Stomach smooth muscle (tissue), 2 donors: ENCODE data around the gene GDPD3.
"Not testable (repeated sequence)": the region's sequence is repeated elsewhere in the genome, so short reads cannot be mapped to it uniquely, and the experiment has no call there.

Source experiments
- H3K27ac ChIP-seq: one replicate; pipeline ENCODE4 v1.7.0; 2013; ENCODE audit warnings: mild to moderate bottlenecking, low read length, inconsistent platforms
- H3K27me3 ChIP-seq, 2 donors: one replicate each; pipeline ENCODE4 v1.7.0; 2013; ENCODE audit warnings: low read length in 2 of 2; ENCODE audit not compliant: insufficient read depth in 2 of 2, control insufficient read depth in 1 of 2
- H3K36me3 ChIP-seq, 2 donors: one replicate each; pipeline ENCODE4 v1.7.0; 2013; ENCODE audit warnings: low read length in 2 of 2; ENCODE audit not compliant: control insufficient read depth in 2 of 2, insufficient read depth in 2 of 2
- H3K4me1 ChIP-seq: one replicate; pipeline ENCODE4 v1.7.0; 2013; ENCODE audit warnings: low read length; ENCODE audit not compliant: control insufficient read depth, insufficient read depth
- H3K4me3 ChIP-seq, 2 donors: one replicate each; pipeline ENCODE4 v1.7.0; 2013; ENCODE audit warnings: low read length in 2 of 2
- H3K9ac ChIP-seq, 2 donors: one replicate each; pipeline ENCODE4 v1.7.0; 2013; ENCODE audit warnings: low read length in 2 of 2, mild to moderate bottlenecking in 1 of 2
- H3K9me3 ChIP-seq, 2 donors: one replicate each; pipeline ENCODE4 v1.7.0; 2013; ENCODE audit warnings: low read length in 2 of 2; ENCODE audit not compliant: control insufficient read depth in 2 of 2
- donor health status: healthy.
- donor health status: Pancreatic carcinoma.

Gene GDPD3

GRCh38 chr16:30124985-30125379 is 11.6 kb upstream of the GDPD3 start:
- peaks cover 0 to 2% of the 10 kb centered on the region in 2 donors for H3K36me3 ChIP-seq
- no peak overlapping the region for H3K4me3 ChIP-seq
- H3K27ac ChIP-seq: no peak overlapping the region
- H3K4me1 ChIP-seq: peaks cover 25% of the 10 kb centered on the region
- no peaks in the 10 kb centered on the region for H3K9me3 ChIP-seq
- H3K9ac ChIP-seq: no peak overlapping the region
- H3K27me3 ChIP-seq: no peaks in the 10 kb centered on the region

DNA sequence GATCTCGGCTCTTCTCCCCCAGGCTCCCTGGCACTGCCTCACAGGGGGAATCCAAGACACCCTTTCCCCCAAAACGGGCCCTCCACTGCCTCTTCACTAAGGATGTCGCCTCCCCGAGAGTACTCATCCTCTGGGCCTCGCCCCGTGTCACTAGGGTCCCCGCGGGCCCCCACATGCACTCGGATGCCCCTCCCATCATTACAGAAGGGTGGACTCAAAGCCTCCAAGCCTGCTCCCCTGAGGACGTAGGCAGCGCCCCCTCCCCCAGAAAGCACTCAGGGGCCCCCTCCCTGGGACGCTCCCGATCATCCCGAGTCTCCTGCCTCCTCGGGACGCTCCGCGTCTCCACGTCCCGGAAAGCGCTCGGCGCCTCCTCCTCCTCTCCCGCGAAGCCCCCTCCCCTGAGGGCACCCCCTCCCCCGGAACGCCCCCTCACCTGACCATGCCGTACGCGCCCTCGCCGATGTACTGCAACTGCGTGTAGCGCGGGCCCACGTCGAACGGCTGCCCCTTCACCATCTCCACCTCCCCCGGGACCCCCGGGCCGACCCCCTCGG is 9.3 kb upstream of the GDPD3 start:
- H3K4me1 ChIP-seq: peaks cover 25% of the 10 kb centered on the region

DNA sequence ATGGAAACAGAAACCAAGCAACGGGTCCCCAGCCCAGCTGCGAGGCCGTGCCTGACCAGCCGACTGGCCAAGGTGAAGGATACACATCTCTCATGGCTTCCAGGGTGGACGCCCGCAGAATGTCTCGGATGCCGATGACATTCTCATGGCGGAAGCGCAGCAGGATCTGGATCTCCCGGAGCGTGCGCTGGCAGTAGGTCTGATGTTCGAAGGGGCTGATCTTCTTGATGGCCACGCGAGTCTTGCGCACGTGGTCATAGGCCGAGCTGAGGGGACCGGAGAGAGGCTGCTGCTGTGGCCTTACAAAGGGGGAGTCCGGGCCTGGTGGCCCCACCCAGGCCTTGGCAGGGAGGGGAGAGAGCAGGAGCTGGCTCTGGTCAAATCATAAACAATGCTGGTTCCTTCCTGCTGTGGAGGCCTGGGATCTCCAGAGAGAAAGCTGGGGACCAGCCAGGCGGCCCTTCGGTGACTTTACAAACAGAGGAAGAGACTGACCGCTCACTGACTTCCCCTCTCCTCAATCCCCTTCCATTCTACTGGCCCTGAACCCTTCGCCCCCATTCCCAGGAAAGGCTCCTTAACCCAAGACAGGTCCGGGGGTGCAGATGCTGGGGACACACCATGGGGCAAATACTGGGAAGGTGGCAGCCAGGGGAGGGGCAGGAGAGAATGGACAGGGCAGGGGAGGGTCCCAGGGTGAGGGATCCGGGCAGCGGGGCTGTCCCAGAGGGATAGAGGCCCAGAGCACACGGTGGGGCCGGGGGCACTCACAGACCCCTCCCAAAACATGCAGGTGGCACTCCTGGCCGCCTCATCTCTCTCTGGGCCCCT is 8.6 kb upstream of the GDPD3 start:
- H3K36me3 ChIP-seq: peaks cover 18 to 25% of the 10 kb centered on the region in 2 donors
- peaks cover 25% of the 10 kb centered on the region for H3K4me1 ChIP-seq
- H3K27me3 ChIP-seq: no peaks in the 10 kb centered on the region
- H3K9me3 ChIP-seq: no peaks in the 10 kb centered on the region
- peak overlapping the region; percentile 79 to 89 for H3K4me3 ChIP-seq
- peak overlapping the region; percentile 81 for H3K27ac ChIP-seq
- H3K9ac ChIP-seq: peak overlapping the region; percentile 75 to 81

More for the DNA sequence above, 9.3 kb upstream of the GDPD3 start:
- peak overlapping the region; percentile 79 to 89 for H3K4me3 ChIP-seq
- H3K27me3 ChIP-seq: no peaks in the 10 kb centered on the region
- H3K27ac ChIP-seq: peak overlapping the region; percentile 81
- H3K36me3 ChIP-seq: peaks cover 12 to 18% of the 10 kb centered on the region in 2 donors
- peak overlapping the region; percentile 75 to 81 for H3K9ac ChIP-seq
- no peaks in the 10 kb centered on the region for H3K9me3 ChIP-seq

DNA sequence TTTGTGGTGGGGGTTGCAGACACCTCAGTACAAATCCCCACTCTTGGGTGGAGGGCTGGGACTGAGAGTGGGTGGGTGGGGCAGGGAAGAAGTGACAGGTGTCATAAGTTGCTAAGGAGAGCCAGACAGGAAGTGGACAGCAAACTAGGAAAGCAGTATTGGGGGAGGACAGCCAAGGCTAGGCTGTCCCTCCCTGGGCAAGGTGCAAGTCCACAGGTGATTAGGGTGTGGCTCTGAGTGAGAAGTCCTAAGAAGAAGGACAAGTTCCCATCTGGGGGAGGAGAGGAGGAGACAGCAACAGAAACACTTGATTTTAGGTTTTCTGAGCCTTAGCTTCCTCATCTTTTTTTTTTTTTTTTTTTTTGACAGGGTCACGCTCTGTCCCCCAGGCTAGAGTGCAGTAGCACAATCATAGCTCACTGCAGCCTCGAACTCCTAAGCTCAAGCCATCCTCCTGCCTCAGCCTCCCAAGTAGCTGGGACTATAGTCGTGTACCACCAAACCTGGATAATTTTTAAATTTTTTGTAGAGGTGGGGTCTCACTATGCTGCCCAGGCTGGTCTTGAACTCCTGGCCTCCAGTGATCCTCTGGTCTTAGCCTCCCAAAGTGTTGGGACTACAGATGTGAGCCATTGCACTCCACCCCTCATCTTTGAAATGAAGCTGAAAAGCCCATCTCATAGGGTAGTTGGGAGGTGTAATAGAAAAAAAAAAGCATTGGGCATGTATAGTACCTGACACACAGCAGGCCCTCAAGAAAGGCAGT is 7.2 kb upstream of the GDPD3 start:
- Histone ChIP-seq H3K4me3 (no peak overlapping the region), H3K27ac (no peak overlapping the region), H3K4me1 (peaks cover 25% of the 10 kb centered on the region), H3K36me3 (peaks cover 23 to 32% of the 10 kb centered on the region in 2 donors), H3K9ac (no peak overlapping the region), H3K27me3 (no peaks in the 10 kb centered on the region), H3K9me3 (no peaks in the 10 kb centered on the region)

DNA sequence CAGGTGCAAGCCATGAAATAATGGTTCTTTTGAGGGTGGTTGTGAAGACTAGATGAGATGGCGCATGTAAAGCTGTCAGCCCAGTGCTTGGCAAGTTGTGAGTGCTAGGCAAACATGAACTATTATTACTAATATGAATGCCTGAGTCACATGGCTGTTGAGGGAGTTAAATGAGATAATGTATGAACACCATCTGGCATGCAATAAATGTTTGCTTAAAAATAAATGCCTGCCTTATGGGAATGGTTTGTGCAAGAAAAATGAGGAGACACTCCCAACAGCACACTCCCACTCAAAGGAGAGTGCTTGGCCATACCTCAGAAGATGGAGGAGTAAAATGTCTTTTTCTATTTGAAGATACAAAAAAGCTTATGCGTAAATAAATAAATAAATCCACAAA is 6.1 kb upstream of the GDPD3 start:
- no peaks in the 10 kb centered on the region for H3K27me3 ChIP-seq
- H3K4me1 ChIP-seq: peaks cover 25% of the 10 kb centered on the region
- no peak overlapping the region for H3K9ac ChIP-seq
- no peak overlapping the region for H3K27ac ChIP-seq
- H3K36me3 ChIP-seq: peaks cover 23 to 34% of the 10 kb centered on the region in 2 donors
- H3K4me3 ChIP-seq: no peak overlapping the region
- H3K9me3 ChIP-seq: no peaks in the 10 kb centered on the region

DNA sequence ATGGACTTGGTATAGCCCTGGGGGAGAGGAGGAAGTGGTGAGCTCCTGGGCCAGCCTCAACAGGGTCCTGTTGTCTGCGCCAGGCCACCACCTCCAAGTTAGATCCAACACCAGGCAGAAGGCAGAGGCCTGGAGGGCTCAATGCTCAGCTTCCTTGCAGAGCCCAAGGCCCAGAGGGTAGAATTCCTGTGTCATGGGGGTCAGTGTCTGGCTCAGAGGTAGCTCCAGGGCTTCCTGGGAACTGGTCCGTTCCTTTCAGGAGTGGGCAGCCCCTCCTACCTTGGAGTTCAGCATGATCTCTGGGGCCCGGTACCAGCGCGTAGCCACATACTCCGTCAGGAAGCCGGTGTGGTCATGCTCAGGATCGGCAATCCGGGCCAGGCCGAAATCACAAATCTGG is 4.4 kb upstream of the GDPD3 start:
- Histone ChIP-seq H3K27me3 (no peaks in the 10 kb centered on the region), H3K9me3 (no peaks in the 10 kb centered on the region), H3K36me3 (peaks cover 23 to 37% of the 10 kb centered on the region in 2 donors), H3K27ac (no peak overlapping the region), H3K4me3 (no peak overlapping the region), H3K4me1 (peaks cover 21% of the 10 kb centered on the region), H3K9ac (no peak overlapping the region)

DNA sequence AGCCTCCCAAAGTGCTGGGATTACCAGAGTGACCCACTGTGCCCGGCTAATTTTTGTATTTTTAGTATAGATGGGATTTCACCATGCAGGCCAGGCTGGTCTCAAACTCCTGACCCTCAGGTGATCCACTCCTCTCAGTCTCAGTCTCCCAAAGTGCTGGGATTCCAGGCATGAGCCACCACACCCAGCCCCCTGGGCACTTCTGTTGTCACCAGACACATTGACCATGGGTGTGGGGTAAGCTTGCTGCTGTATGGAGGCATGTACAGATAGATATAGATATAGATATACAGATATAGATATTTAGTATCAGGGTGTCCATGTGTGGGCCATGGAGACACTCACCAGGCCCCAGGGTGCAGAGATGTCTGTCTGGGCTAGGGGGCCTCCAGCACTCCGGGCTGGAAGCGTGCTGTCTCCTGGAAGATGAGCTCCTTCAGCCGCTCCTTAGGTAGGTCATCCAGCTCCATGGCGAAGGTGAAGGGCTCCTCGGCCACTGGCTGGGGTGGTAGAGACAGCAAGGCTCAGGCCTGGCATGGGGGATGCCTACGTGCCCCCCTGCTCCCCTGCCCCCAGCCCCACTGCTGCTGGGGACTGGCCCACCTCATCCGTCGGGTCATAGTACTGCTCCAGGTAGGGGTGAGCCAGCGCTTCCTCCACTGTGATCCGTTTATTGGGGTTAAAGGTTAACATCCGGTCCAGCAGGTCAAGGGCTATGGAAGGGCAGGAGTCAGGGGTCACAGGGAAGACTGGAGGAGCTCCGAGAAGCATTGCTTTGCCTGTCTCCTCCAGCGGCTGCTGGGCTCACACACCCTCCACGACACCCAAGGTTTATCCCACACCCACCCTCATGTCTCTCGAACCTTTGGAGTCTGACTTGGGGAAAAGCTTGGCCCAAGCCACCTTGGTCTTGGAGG is 3.2 kb upstream of the GDPD3 start:
- H3K4me1 ChIP-seq: peaks cover 9% of the 10 kb centered on the region
- H3K9me3 ChIP-seq: no peaks in the 10 kb centered on the region
- no peaks in the 10 kb centered on the region for H3K27me3 ChIP-seq
- peaks cover 23 to 37% of the 10 kb centered on the region in 2 donors for H3K36me3 ChIP-seq
- no peak overlapping the region for H3K27ac ChIP-seq
- H3K9ac ChIP-seq: no peak overlapping the region
- H3K4me3 ChIP-seq: no peak overlapping the region

- Histone ChIP-seq H3K27ac (no peak overlapping the region), H3K36me3 (peaks cover 23 to 40% of the 10 kb centered on the region in 2 donors), H3K4me1 (peaks cover 5% of the 10 kb centered on the region), H3K27me3 (no peaks in the 10 kb centered on the region), H3K9me3 (no peaks in the 10 kb centered on the region), H3K4me3 (no peak overlapping the region), H3K9ac (no peak overlapping the region)
These were observed 1.9 kb upstream of the GDPD3 start for GRCh38 chr16:30115238-30115637.

- H3K36me3 ChIP-seq: peaks cover 23 to 40% of the 10 kb centered on the region in 2 donors
- not testable (repeated sequence) for H3K27ac ChIP-seq
These were observed 1.5 kb upstream of the GDPD3 start for GRCh38 chr16:30114833-30115232.

GRCh38 chr16:30114411-30114810 is 1.1 kb upstream of the GDPD3 start:
- Histone ChIP-seq H3K9ac (no peak overlapping the region), H3K4me3 (no peak overlapping the region), H3K27me3 (no peaks in the 10 kb centered on the region), H3K36me3 (peaks cover 20 to 39% of the 10 kb centered on the region in 2 donors), H3K27ac (no peak overlapping the region), H3K9me3 (no peaks in the 10 kb centered on the region), H3K4me1 (peaks cover 5% of the 10 kb centered on the region)

More at GRCh38 chr16:30114833-30115232, 1.5 kb upstream of the GDPD3 start:
- H3K27me3 ChIP-seq, H3K4me1 ChIP-seq, H3K4me3 ChIP-seq, H3K9ac ChIP-seq, H3K9me3 ChIP-seq: not testable (repeated sequence)
